Measurements from ENCODE around the gene CACNA2D4. TPM values are rescaled to one million over a fixed set of nuclear protein-coding genes. Genes with fewer than 3 reads are reported as not detected.
A peak's percentile ranks its signal among the peaks of the same experiment; 100 is the strongest.

CACNA2D4 gene
- total RNA-seq, 4 donors from 2014 or later = 0.25 to 3.1 (median 0.68) TPM

- Histone ChIP-seq H3K27me3 (no peaks in the 10 kb centered on the region), H3K4me1 (peaks cover 10 to 16% of the 10 kb centered on the region in 2 donors), H3K36me3 (no peaks in the 10 kb centered on the region), H3K9me3 (no peaks in the 10 kb centered on the region), H3K27ac (peak overlapping the region; percentile 69 to 80 (median 76)), H3K4me3 (no peak overlapping the region)
- DNase-seq = peak in 1 of 2 donors; percentile 36
- no peak for TF ChIP-seq CTCF (IDR thresholded peaks at IDR 0.05 in 4 of 5, conservative IDR thresholded peaks at IDR 0.05 in 1 of 5)
- no peak for TF ChIP-seq POLR2A (IDR thresholded peaks at IDR 0.05)
- intact Hi-C loops (cut with DNase I; ENCODE audit: low total_unique reads) = no loop called here
- in situ Hi-C loops (cut with MboI; ENCODE audit: low sequenced_read_pairs in 4 of 4) = loop anchor here in 2 of 4 donors (25.0 kb wide), 2 partner anchors 481 to 781 kb away; no protein-coding TSS in a partner anchor
- peak in 1 of 2 donors; percentile 30 for ATAC-seq
Measured at GRCh38 chr12:1806301-1807086, 112.0 kb downstream of the CACNA2D4 start.

- in situ Hi-C loops (cut with MboI; ENCODE audit: low sequenced_read_pairs in 4 of 4) = loop anchor here in 2 of 4 donors (25.0 kb wide), 2 partner anchors 482 to 782 kb away; no protein-coding TSS in a partner anchor
- intact Hi-C loops (cut with DNase I; ENCODE audit: low total_unique reads) = loop anchor here (1.0 to 2.0 kb wide), 2 partner anchors 26 to 199 kb away; partner anchors contain the start of gene DCP1B
- H3K27ac ChIP-seq = peak overlapping the region; percentile 69 to 80 (median 76)
Measured at GRCh38 chr12:1805441-1806081, 112.9 kb downstream of the CACNA2D4 start.

GRCh38 chr12:1804545-1805332 is 113.7 kb downstream of the CACNA2D4 start:
- peak; percentile 59 to 84 for ATAC-seq
- no peak overlapping the region for H3K4me3 ChIP-seq
- H3K27ac ChIP-seq = peak overlapping the region; percentile 69 to 80 (median 76)
- no peaks in the 10 kb centered on the region for H3K9me3 ChIP-seq
- intact Hi-C loops (cut with DNase I; ENCODE audit: low total_unique reads) = loop anchor here (1.0 to 2.0 kb wide), 2 partner anchors 27 to 200 kb away; partner anchors contain the start of gene DCP1B
- TF ChIP-seq CTCF (IDR thresholded peaks at IDR 0.05 in 4 of 5, conservative IDR thresholded peaks at IDR 0.05 in 1 of 5) = no peak
- TF ChIP-seq POLR2A (IDR thresholded peaks at IDR 0.05) = no peak
- H3K4me1 ChIP-seq = peaks cover 10 to 16% of the 10 kb centered on the region in 2 donors
- in situ Hi-C loops (cut with MboI; ENCODE audit: low sequenced_read_pairs in 4 of 4) = loop anchor here in 2 of 4 donors (25.0 kb wide), 2 partner anchors 483 to 783 kb away; no protein-coding TSS in a partner anchor
- DNase-seq = peak; percentile 75 to 86
- H3K36me3 ChIP-seq = no peaks in the 10 kb centered on the region
- no peaks in the 10 kb centered on the region for H3K27me3 ChIP-seq

More at GRCh38 chr12:1805441-1806081, 112.9 kb downstream of the CACNA2D4 start:
- no peaks in the 10 kb centered on the region for H3K36me3 ChIP-seq
- DNase-seq (peak; percentile 85 to 89), ATAC-seq (peak; percentile 80 to 91)
- TF ChIP-seq CTCF (IDR thresholded peaks at IDR 0.05 in 4 of 5, conservative IDR thresholded peaks at IDR 0.05 in 1 of 5) (no peak), POLR2A (IDR thresholded peaks at IDR 0.05) (no peak)
- H3K4me1 ChIP-seq = peaks cover 10 to 16% of the 10 kb centered on the region in 2 donors
- no peaks in the 10 kb centered on the region for H3K9me3 ChIP-seq
- H3K4me3 ChIP-seq = no peak overlapping the region
- H3K27me3 ChIP-seq = no peaks in the 10 kb centered on the region

- no peaks in the 10 kb centered on the region for H3K27me3 ChIP-seq
- H3K27ac ChIP-seq = no peak overlapping the region
- ATAC-seq = no peak
- H3K4me3 ChIP-seq = no peak overlapping the region
- intact Hi-C loops (cut with DNase I; ENCODE audit: low total_unique reads) (loop anchor here (2.0 kb wide), 1 partner anchor 201 kb away; the partner anchor contains the start of gene DCP1B), in situ Hi-C loops (cut with MboI; ENCODE audit: low sequenced_read_pairs in 4 of 4) (loop anchor here in 2 of 4 donors (25.0 kb wide), 2 partner anchors 484 to 784 kb away; no protein-coding TSS in a partner anchor)
- H3K36me3 ChIP-seq = no peaks in the 10 kb centered on the region
- H3K9me3 ChIP-seq = no peaks in the 10 kb centered on the region
- DNase-seq = no peak
- TF ChIP-seq CTCF (IDR thresholded peaks at IDR 0.05 in 4 of 5, conservative IDR thresholded peaks at IDR 0.05 in 1 of 5) = no peak
- TF ChIP-seq POLR2A (IDR thresholded peaks at IDR 0.05) = no peak
- peaks cover 10 to 16% of the 10 kb centered on the region in 2 donors for H3K4me1 ChIP-seq
Measured at GRCh38 chr12:1803736-1804135, 114.7 kb downstream of the CACNA2D4 start.
